Keratinocyte (primary cell): ENCODE data around the gene CIBAR2. TPM values are rescaled to one million over a fixed set of nuclear protein-coding genes. Genes with fewer than 3 reads are reported as not detected.

Source experiments
- DNase-seq: peaks from one replicate; pipeline ENCODE4 v3.0.0-alpha.2; 2011; ENCODE audit warnings: low read depth, missing footprints, low spot score
- FAIRE-seq: peaks from 2 replicates; lab custom pipeline; 2011; peaks lifted over from hg19 to GRCh38; lab: Jason Lieb, UNC
- H2AFZ ChIP-seq: 2 replicates; pipeline ENCODE4 v1.6.0; 2012; ENCODE audit warnings: low read length, control low read depth, inconsistent platforms; ENCODE audit not compliant: control insufficient read depth
- H3K27ac ChIP-seq: 2 replicates; pipeline ENCODE4 v1.5.1; 2011; ENCODE audit warnings: low read length; ENCODE audit not compliant: control insufficient read depth, insufficient read depth
- H3K27me3 ChIP-seq: 3 replicates; pipeline ENCODE4 v1.6.0; 2011; ENCODE audit warnings: low read length; ENCODE audit not compliant: control insufficient read depth, insufficient read depth; ENCODE audit errors: extremely low read depth
- H3K36me3 ChIP-seq, 2 experiments: 2 replicates in 1 of 2; 3 replicates in 1 of 2; pipeline ENCODE4 v1.5.1; 2011; ENCODE audit warnings: low read length in 2 of 2, mild to moderate bottlenecking in 1 of 2; ENCODE audit not compliant: control insufficient read depth in 2 of 2, insufficient read depth in 2 of 2; ENCODE audit errors: extremely low read depth in 1 of 2
- H3K4me1 ChIP-seq: 3 replicates; pipeline ENCODE4 v1.5.1; 2011; ENCODE audit warnings: low read length; ENCODE audit not compliant: control insufficient read depth, insufficient read depth; ENCODE audit errors: extremely low read depth
- H3K4me2 ChIP-seq: 3 replicates; pipeline ENCODE4 v1.6.0; 2011; ENCODE audit warnings: low read depth, low read length; ENCODE audit not compliant: control insufficient read depth, insufficient read depth; ENCODE audit errors: extremely low read depth
- H3K4me3 ChIP-seq, 3 experiments: fragments of 200-600 bp in 1 of 3; sonication (generic) in 1 of 3; 2 replicates in 2 of 3; 3 replicates in 1 of 3; pipeline ENCODE4 v1.5.1; 2011 to 2016; ENCODE audit warnings: low read length in 3 of 3, mild to moderate bottlenecking in 3 of 3, control low read depth in 2 of 3, inconsistent platforms in 1 of 3, low read depth in 1 of 3, mixed read lengths in 1 of 3, mixed run types in 1 of 3, moderate library complexity in 1 of 3; ENCODE audit not compliant: control insufficient read depth in 2 of 3, insufficient read depth in 2 of 3; ENCODE audit errors: extremely low read depth in 1 of 3
- H3K79me2 ChIP-seq: 2 replicates; pipeline ENCODE4 v1.6.0; 2012; ENCODE audit warnings: low read length; ENCODE audit not compliant: control insufficient read depth, insufficient read depth
- H3K9ac ChIP-seq: 3 replicates; pipeline ENCODE4 v1.6.0; 2011; ENCODE audit warnings: low read length; ENCODE audit not compliant: control insufficient read depth, insufficient read depth; ENCODE audit errors: extremely low read depth
- H3K9me1 ChIP-seq: 3 replicates; pipeline ENCODE4 v1.6.0; 2011; ENCODE audit warnings: low read length; ENCODE audit not compliant: control insufficient read depth, insufficient read depth; ENCODE audit errors: extremely low read depth
- H3K9me3 ChIP-seq: 2 replicates; pipeline ENCODE4 v1.5.1; 2012; ENCODE audit warnings: low read depth, low read length; ENCODE audit not compliant: control insufficient read depth
- H4K20me1 ChIP-seq: 3 replicates; pipeline ENCODE4 v1.6.0; 2011; ENCODE audit warnings: low read length; ENCODE audit not compliant: control insufficient read depth, insufficient read depth; ENCODE audit errors: extremely low read depth
- EZH2 ChIP-seq: IDR thresholded peaks from one replicate; pipeline ENCODE4 v1.6.1; 2012; ENCODE audit warnings: inconsistent platforms, mild to moderate bottlenecking, low read length, moderate library complexity
- dilution Hi-C: fragments of 300-500 bp; cut with MboI; formaldehyde crosslinking; loops from one replicate; pipeline ENCODE4 v1.7.0; 2020; ENCODE audit warnings: low sequenced_read_pairs; ENCODE audit not compliant: extremely low pct_ligation_motif_present
- polyA plus RNA-seq, 5 experiments: library from polyadenylated mRNA; depleted of rRNA in 3 of 5; stranded (reverse) in 3 of 5; stranded (forward) in 1 of 5; unstranded in 1 of 5; fragments of >200 nt; gene quantifications; 1 replicate in 1 of 5; 2 replicates in 3 of 5; 3 replicates in 1 of 5; pipeline versions ENCODE4 v1.2.1 to v1.2.3, GENCODE V29; 2011 to 2012; ENCODE audit warnings: missing spikeins in 2 of 5, low read depth in 1 of 5, low replicate concordance in 1 of 5
- TF ChIP-seq, protein P1 (sequence below), 3 experiments: IDR thresholded peaks in 1 of 3; conservative IDR thresholded peaks in 1 of 3; optimal IDR thresholded peaks in 1 of 3; 2 replicates in 2 of 3; 3 replicates in 1 of 3; pipeline versions ENCODE3 to v1.5.1; 2011; ENCODE audit warnings: low read length in 3 of 3, mild to moderate bottlenecking in 3 of 3, moderate library complexity in 2 of 3, control low read depth in 1 of 3, inconsistent platforms in 1 of 3; ENCODE audit not compliant: insufficient read depth in 2 of 3; ENCODE audit errors: extremely low read depth in 1 of 3

Gene CIBAR2
- polyA plus RNA-seq, 1 donor (not counting 4 experiments of a cell fraction or from before 2014, with no cell fraction given) = not detected

DNA sequence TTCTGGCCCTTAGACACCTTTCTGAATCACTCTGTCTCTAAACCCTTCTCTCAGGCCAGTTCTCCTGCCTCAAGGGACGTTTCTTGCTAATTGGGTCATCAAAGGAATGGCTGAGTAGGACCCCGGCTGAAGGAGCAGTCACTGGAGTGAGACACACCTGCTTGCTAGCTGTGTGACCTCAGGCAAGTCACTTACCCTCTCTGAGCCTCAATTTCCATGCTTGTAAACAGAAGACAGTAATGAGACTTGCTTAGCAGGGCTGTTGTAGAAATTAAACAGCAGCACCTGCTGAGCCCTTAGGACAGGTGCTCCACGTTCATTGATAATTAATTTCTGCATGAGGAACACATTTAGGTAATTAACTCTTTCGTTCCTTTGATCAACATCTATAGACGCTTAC lies 6.8 kb downstream of the CIBAR2 start:
- FAIRE-seq (no peak), DNase-seq (no peak)
- H3K4me2 ChIP-seq = no peak overlapping the region
- no peaks in the 10 kb centered on the region for H3K9me1 ChIP-seq
- no peak overlapping the region for H2AFZ ChIP-seq
- no peaks in the 10 kb centered on the region for H3K4me1 ChIP-seq
- no peaks in the 10 kb centered on the region for H4K20me1 ChIP-seq
- H3K36me3 ChIP-seq = no peaks in the 10 kb centered on the region
- H3K27me3 ChIP-seq = peaks cover 3% of the 10 kb centered on the region
- H3K27ac ChIP-seq = no peak overlapping the region
- no peak for TF ChIP-seq EZH2
- TF ChIP-seq, protein P1, sequence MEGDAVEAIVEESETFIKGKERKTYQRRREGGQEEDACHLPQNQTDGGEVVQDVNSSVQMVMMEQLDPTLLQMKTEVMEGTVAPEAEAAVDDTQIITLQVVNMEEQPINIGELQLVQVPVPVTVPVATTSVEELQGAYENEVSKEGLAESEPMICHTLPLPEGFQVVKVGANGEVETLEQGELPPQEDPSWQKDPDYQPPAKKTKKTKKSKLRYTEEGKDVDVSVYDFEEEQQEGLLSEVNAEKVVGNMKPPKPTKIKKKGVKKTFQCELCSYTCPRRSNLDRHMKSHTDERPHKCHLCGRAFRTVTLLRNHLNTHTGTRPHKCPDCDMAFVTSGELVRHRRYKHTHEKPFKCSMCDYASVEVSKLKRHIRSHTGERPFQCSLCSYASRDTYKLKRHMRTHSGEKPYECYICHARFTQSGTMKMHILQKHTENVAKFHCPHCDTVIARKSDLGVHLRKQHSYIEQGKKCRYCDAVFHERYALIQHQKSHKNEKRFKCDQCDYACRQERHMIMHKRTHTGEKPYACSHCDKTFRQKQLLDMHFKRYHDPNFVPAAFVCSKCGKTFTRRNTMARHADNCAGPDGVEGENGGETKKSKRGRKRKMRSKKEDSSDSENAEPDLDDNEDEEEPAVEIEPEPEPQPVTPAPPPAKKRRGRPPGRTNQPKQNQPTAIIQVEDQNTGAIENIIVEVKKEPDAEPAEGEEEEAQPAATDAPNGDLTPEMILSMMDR (optimal IDR thresholded peaks at IDR 0.05 in 1 of 3, IDR thresholded peaks at IDR 0.05 in 1 of 3, conservative IDR thresholded peaks at IDR 0.05 in 1 of 3; ENCODE audit: extremely low read depth in 1 of 3, insufficient read depth in 2 of 3, low read length in 3 of 3) = no peak
- dilution Hi-C loops = no loop called here
- no peaks in the 10 kb centered on the region for H3K79me2 ChIP-seq
- H3K9me3 ChIP-seq = no peaks in the 10 kb centered on the region
- H3K4me3 ChIP-seq = no peak overlapping the region
- H3K9ac ChIP-seq = no peak overlapping the region

DNA sequence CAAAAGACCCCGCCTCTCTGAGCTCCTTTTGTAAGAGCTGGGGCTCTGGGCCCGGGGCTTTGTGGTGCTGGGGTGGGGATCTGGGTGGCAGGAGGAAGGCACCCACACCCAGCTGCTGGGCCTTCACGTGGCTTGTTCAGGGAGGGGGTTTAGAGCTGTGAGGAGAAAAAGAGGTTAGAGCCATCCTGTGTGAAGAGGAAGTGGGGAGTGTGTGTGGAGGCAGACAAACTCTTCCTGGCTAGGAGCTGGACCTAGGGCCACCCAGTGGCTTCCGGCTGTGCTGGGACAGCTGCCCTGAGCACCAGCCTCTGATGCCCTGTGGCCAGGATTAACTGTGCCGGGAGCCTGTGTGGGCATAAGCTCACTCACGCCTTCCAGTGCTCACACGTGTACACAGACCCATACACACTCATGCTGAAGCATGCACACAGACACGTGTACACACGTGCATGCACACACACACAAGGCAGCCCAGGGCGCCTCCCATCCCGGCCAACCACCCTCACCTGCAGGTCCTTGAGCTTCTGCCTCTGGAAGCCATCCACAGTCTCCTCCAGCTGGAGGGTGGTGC lies 7.4 kb downstream of the CIBAR2 start:
- no peak for TF ChIP-seq EZH2
- TF ChIP-seq, protein P1 (optimal IDR thresholded peaks at IDR 0.05 in 1 of 3, IDR thresholded peaks at IDR 0.05 in 1 of 3, conservative IDR thresholded peaks at IDR 0.05 in 1 of 3; ENCODE audit: extremely low read depth in 1 of 3, insufficient read depth in 2 of 3, low read length in 3 of 3) = no peak
- Histone ChIP-seq H2AFZ (no peak overlapping the region), H3K9ac (no peak overlapping the region), H3K4me1 (no peaks in the 10 kb centered on the region), H3K36me3 (no peaks in the 10 kb centered on the region), H4K20me1 (no peaks in the 10 kb centered on the region), H3K9me1 (no peaks in the 10 kb centered on the region), H3K4me2 (no peak overlapping the region), H3K27ac (no peak overlapping the region), H3K4me3 (no peak overlapping the region), H3K9me3 (no peaks in the 10 kb centered on the region), H3K27me3 (peaks cover 3% of the 10 kb centered on the region), H3K79me2 (no peaks in the 10 kb centered on the region)
- no peak for FAIRE-seq
- dilution Hi-C loops = no loop called here
- DNase-seq = peak; percentile 35
